Panc1 (cell line): ENCODE results near the gene IL33. TPM values are rescaled to one million over a fixed set of nuclear protein-coding genes. Genes with fewer than 3 reads are reported as not detected.

Experiments
- ATAC-seq: fragments of 200-7000 bp; cut with Tn5 transposase; 2 replicates; pipeline ENCODE4 v1.9.1; 2020; ENCODE audit warnings: mild to moderate bottlenecking, moderate library complexity
- BruUV-seq: library from RNA; stranded (reverse); fragments of 400-500 nt; replicated peaks from 2 replicates; lab custom pipeline; 2021; lab: Mats Ljungman, UMichigan
- CTCF ChIA-PET: fragments of 300-600 bp; sonication (Branson Sonifier 250); formaldehyde crosslinking; loops from one replicate; lab custom pipeline; 2022; ENCODE audit warnings: antibody characterized with exemption; lab: Charles Lee
- POLR2A ChIA-PET: fragments of 300-600 bp; sonication (Branson Sonifier 250); formaldehyde crosslinking; loops from one replicate; lab custom pipeline; 2022; ENCODE audit warnings: antibody characterized with exemption; lab: Charles Lee
- DNase-seq: peaks from one replicate; pipeline ENCODE4 v3.0.0-alpha.2; 2010; ENCODE audit warnings: low read depth, low spot score
- H3K27ac ChIP-seq: 2 replicates; pipeline ENCODE4 v1.5.1; 2011; ENCODE audit warnings: mild to moderate bottlenecking, low read length, inconsistent platforms
- H3K27me3 ChIP-seq: fragments of 200-500 bp; sonication (Bioruptor generic); 2 replicates; pipeline ENCODE4 v1.6.0; 2014; ENCODE audit warnings: low read length, inconsistent platforms; ENCODE audit not compliant: control insufficient read depth, insufficient read depth
- H3K36me3 ChIP-seq: fragments of 200-500 bp; sonication (Bioruptor generic); 2 replicates; pipeline ENCODE4 v1.5.1; 2014; ENCODE audit warnings: inconsistent platforms, mild to moderate bottlenecking, low read length, moderate library complexity; ENCODE audit not compliant: control insufficient read depth, insufficient read depth
- H3K4me1 ChIP-seq: 2 replicates; pipeline ENCODE4 v1.5.1; 2011; ENCODE audit warnings: inconsistent platforms, mild to moderate bottlenecking, low read length, moderate library complexity; ENCODE audit not compliant: control insufficient read depth, insufficient read depth
- H3K4me3 ChIP-seq, 2 experiments: 2 replicates each; pipeline ENCODE4 v1.5.1; 2011 to 2012; ENCODE audit warnings: low read depth in 2 of 2, low read length in 2 of 2, mild to moderate bottlenecking in 2 of 2, inconsistent platforms in 1 of 2, moderate library complexity in 1 of 2
- H3K9me3 ChIP-seq: fragments of 200-500 bp; sonication (Bioruptor generic); 2 replicates; pipeline ENCODE4 v1.5.1; 2014; ENCODE audit warnings: low read depth, mild to moderate bottlenecking, inconsistent platforms, low read length, moderate library complexity; ENCODE audit not compliant: control insufficient read depth, insufficient read depth
- POLR2AphosphoS5 ChIP-seq: IDR thresholded peaks from 2 replicates; pipeline ENCODE4 v1.6.1; 2012; ENCODE audit warnings: mild to moderate bottlenecking, low read depth, low read length, moderate library complexity
- SIN3A ChIP-seq: IDR thresholded peaks from 2 replicates; pipeline ENCODE4 v1.6.1; 2012; ENCODE audit warnings: low read depth, mild to moderate bottlenecking, low read length, moderate library complexity, borderline replicate concordance; ENCODE audit not compliant: insufficient read depth
- TCF7L2 ChIP-seq: IDR thresholded peaks from 2 replicates; pipeline ENCODE4 v1.6.1; 2011; ENCODE audit warnings: mild to moderate bottlenecking, low read depth, low read length, inconsistent platforms
- in situ Hi-C: cut with HindIII; loops from 2 replicates; pipeline ENCODE4 v1.10.0; 2016; ENCODE audit warnings: low sequenced_read_pairs, low pct_unique_long_range_greater_than_20kb
- intact Hi-C: fragments of 100-400 bp; cut with micrococcal nuclease; formaldehyde crosslinking; loops from one replicate; pipeline ENCODE4 v1.10.0; 2022; ENCODE audit not compliant: unreplicated experiment
- total RNA-seq: library from RNA; stranded (reverse); gene quantifications from one replicate; pipeline ENCODE4 v1.2.1, GENCODE V29; 2021; ENCODE audit not compliant: unreplicated experiment
- TF ChIP-seq, protein P1 (sequence below): fragments of 450-650 bp; IDR thresholded peaks from 2 replicates; pipeline ENCODE4 v1.5.1; 2017; ENCODE audit warnings: mild to moderate bottlenecking
- TF ChIP-seq, protein P2 (sequence below), 2 experiments: IDR thresholded peaks; 2 replicates each; pipeline ENCODE4 v1.6.1; 2011 to 2012; ENCODE audit warnings: low read depth in 2 of 2, control low read depth in 1 of 2, low read length in 1 of 2, mild to moderate bottlenecking in 1 of 2, moderate library complexity in 1 of 2; ENCODE audit not compliant: insufficient read depth in 1 of 2

IL33 gene
- total RNA-seq, 1 experiment from 2014 or later, result not detected

DNA sequence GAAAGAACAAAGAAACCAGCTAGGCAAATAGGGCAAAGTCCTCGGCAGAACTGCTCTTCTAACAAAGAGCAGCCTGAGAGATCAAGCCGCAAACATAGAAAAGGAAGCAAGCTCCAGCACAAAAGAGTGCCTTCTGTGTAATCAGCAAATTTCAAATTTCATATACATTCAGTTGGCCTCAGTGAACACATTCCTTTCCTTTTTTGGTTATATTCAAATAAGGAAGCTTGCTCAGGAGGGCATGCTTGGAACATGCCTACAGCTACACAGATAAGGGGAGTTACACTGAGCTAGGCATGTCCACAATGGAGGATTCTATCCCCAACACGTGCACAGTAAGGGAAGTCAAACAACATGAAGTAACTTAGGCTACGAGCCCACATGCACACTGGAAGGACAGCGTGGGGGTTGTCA, 23.4 kb downstream of the IL33 start:
- ChIA-PET CTCF (no interaction called here), POLR2A (no interaction called here)
- in situ Hi-C loops (no loop called here), intact Hi-C loops (no loop called here)
- Histone ChIP-seq H3K27me3 (no peaks in the 10 kb centered on the region), H3K36me3 (no peaks in the 10 kb centered on the region), H3K4me1 (no peaks in the 10 kb centered on the region), H3K4me3 (no peak overlapping the region), H3K9me3 (no peaks in the 10 kb centered on the region), H3K27ac (no peak overlapping the region)
- ATAC-seq (no peak), DNase-seq (no peak)
- no TSS peak for BruUV-seq
- TF ChIP-seq, protein P1, sequence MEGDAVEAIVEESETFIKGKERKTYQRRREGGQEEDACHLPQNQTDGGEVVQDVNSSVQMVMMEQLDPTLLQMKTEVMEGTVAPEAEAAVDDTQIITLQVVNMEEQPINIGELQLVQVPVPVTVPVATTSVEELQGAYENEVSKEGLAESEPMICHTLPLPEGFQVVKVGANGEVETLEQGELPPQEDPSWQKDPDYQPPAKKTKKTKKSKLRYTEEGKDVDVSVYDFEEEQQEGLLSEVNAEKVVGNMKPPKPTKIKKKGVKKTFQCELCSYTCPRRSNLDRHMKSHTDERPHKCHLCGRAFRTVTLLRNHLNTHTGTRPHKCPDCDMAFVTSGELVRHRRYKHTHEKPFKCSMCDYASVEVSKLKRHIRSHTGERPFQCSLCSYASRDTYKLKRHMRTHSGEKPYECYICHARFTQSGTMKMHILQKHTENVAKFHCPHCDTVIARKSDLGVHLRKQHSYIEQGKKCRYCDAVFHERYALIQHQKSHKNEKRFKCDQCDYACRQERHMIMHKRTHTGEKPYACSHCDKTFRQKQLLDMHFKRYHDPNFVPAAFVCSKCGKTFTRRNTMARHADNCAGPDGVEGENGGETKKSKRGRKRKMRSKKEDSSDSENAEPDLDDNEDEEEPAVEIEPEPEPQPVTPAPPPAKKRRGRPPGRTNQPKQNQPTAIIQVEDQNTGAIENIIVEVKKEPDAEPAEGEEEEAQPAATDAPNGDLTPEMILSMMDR, result no peak
- TF ChIP-seq, protein P2, sequence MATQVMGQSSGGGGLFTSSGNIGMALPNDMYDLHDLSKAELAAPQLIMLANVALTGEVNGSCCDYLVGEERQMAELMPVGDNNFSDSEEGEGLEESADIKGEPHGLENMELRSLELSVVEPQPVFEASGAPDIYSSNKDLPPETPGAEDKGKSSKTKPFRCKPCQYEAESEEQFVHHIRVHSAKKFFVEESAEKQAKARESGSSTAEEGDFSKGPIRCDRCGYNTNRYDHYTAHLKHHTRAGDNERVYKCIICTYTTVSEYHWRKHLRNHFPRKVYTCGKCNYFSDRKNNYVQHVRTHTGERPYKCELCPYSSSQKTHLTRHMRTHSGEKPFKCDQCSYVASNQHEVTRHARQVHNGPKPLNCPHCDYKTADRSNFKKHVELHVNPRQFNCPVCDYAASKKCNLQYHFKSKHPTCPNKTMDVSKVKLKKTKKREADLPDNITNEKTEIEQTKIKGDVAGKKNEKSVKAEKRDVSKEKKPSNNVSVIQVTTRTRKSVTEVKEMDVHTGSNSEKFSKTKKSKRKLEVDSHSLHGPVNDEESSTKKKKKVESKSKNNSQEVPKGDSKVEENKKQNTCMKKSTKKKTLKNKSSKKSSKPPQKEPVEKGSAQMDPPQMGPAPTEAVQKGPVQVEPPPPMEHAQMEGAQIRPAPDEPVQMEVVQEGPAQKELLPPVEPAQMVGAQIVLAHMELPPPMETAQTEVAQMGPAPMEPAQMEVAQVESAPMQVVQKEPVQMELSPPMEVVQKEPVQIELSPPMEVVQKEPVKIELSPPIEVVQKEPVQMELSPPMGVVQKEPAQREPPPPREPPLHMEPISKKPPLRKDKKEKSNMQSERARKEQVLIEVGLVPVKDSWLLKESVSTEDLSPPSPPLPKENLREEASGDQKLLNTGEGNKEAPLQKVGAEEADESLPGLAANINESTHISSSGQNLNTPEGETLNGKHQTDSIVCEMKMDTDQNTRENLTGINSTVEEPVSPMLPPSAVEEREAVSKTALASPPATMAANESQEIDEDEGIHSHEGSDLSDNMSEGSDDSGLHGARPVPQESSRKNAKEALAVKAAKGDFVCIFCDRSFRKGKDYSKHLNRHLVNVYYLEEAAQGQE (IDR thresholded peaks at IDR 0.05; ENCODE audit: insufficient read depth in 1 of 2, low read depth in 2 of 2, low read length in 1 of 2), result no peak
- TF ChIP-seq SIN3A (no peak), TCF7L2 (no peak), POLR2AphosphoS5 (no peak)

DNA sequence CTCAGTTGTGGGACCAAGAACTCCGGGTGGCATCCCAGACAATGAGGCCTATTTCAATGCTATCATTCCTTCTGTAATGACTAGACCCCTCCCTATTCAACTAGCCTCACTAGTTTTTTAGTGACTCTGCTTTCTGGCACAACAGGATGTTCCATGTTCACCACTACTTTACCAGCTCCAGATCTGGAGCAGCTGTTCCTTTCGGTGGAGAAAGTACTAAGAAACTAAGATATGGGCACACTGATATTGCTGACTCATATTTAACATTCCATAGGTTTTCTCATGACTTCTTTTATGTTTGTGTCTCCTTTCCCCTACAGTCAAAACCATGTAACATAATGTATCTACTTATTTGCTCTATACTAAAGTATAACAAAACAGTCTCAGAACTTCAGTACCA, 24.1 kb downstream of the IL33 start:
- in situ Hi-C loops, result no loop called here
- DNase-seq (no peak), ATAC-seq (no peak)
- H3K36me3 ChIP-seq, result no peaks in the 10 kb centered on the region
- ChIA-PET CTCF (no interaction called here), POLR2A (no interaction called here)
- H3K27me3 ChIP-seq, result no peaks in the 10 kb centered on the region
- no peaks in the 10 kb centered on the region for H3K4me1 ChIP-seq
- intact Hi-C loops, result no loop called here
- BruUV-seq, result no TSS peak
- TF ChIP-seq, protein P1, result no peak
- TF ChIP-seq SIN3A, result no peak
- TF ChIP-seq, protein P2 (IDR thresholded peaks at IDR 0.05; ENCODE audit: insufficient read depth in 1 of 2, low read depth in 2 of 2, low read length in 1 of 2), result no peak
- TF ChIP-seq POLR2AphosphoS5, result no peak
- no peak for TF ChIP-seq TCF7L2
- H3K4me3 ChIP-seq, result no peak overlapping the region
- no peaks in the 10 kb centered on the region for H3K9me3 ChIP-seq
- no peak overlapping the region for H3K27ac ChIP-seq
